A549 treated with AZD2906 at 1 μM for 4 hours (cell line): ENCODE measurements around the gene ZNF804B. TPM values are rescaled to one million over a fixed set of nuclear protein-coding genes. Genes with fewer than 3 reads are reported as not detected.

Experiments used
- total RNA-seq: library from RNA; stranded (reverse); fragments of 200-300 nt; extraction: Qiagen RNA extraction; gene quantifications from 5 replicates; pipeline ENCODE4 v1.2.3, GENCODE V29; 2022

The ZNF804B gene
- not detected in 5 replicates for total RNA-seq

DNA sequence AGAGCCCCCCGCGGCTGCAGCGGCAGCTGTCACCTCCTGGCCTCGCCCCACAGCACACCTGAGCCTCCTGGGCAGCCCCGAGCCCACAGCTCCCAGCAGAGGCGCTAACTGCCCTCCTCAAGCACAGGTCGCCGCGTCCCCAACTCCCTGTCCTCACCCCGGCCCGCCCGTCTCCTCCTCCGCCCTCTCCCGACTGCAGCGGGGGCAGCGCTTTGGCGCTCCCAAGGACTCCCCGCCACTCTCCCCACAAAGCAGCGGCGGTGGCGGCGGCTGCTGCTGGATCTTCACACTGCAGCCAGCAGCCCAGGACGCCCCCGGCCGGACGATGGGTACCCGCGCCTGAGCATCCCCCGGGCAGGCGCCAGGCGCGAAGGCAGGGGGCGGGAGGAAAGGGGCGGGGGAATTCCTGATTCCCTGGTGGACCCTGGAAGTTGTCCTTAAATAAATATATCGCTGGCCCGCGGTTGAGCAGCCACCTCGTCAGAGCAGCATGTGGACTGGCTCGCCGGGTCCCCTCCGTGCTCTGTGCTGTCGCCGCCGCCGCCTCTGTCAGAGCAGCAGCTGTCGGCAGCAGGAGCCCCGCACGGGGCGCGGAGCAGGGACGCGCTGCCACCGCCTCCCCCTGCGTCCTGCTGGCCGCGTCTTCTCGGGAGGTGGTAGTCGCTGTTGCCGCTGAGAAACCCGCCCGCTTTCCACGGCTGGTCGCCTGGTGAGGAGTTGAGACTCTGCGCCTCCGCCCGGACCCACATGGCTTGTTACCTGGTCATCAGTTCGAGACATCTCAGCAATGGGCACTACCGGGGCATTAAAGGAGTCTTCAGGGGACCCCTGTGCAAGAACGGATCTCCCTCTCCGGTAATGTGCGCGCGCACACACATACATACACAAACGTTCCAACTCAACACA is at the start of gene ZNF804B:
Gene ZNF804B (plus strand): TSS at position 471 of the 906 bp plus-strand sequence. CDS start 277 bp downstream, at position 748.

GRCh38 chr7:88795553-88795952 is 36.1 kb downstream of the ZNF804B start, which contains the start of gene TEX47:
Gene TEX47, minus strand, starts transcription at chr7:88795737. Its CDS starts 795 bp downstream, at chr7:88794942.

Other genes starting within 250 kb of the ZNF804B start
- gene TEX47, start 36.0 kb downstream of the ZNF804B start, total RNA-seq, result not detected in 5 replicates